ENCODE data around the gene PIK3CB.

DNA sequence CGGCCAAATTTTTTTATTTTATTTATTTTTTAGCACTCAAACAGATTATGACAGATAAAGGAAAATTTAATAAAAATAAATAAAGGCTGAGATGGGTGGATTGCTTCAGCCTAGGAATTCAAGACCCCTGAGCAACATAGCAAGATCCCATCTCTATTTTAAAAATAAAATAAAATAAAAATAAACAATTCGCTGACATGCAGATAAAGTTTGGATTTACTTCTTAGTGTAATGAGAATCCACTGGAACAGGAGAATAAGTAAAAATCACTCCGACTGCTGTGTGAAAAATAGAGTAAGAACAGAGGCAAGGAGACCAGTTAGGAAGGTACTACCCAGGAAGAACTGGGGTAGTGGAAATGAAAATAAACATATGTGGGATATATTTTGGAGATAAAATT is 5.6 kb downstream of the PIK3CB start:
- TF ChIP-seq, protein P1, sequence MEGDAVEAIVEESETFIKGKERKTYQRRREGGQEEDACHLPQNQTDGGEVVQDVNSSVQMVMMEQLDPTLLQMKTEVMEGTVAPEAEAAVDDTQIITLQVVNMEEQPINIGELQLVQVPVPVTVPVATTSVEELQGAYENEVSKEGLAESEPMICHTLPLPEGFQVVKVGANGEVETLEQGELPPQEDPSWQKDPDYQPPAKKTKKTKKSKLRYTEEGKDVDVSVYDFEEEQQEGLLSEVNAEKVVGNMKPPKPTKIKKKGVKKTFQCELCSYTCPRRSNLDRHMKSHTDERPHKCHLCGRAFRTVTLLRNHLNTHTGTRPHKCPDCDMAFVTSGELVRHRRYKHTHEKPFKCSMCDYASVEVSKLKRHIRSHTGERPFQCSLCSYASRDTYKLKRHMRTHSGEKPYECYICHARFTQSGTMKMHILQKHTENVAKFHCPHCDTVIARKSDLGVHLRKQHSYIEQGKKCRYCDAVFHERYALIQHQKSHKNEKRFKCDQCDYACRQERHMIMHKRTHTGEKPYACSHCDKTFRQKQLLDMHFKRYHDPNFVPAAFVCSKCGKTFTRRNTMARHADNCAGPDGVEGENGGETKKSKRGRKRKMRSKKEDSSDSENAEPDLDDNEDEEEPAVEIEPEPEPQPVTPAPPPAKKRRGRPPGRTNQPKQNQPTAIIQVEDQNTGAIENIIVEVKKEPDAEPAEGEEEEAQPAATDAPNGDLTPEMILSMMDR (conservative IDR thresholded peaks at IDR 0.05): no peak
- no peak for TF ChIP-seq ZFX (IDR thresholded peaks at IDR 0.05)
